PC-3 (cell line): ENCODE data around the gene WWC1. TPM values are rescaled to one million over a fixed set of nuclear protein-coding genes. Genes with fewer than 3 reads are reported as not detected.

Experiments
- ATAC-seq: fragments of 200-7000 bp; cut with Tn5 transposase; 2 replicates; pipeline ENCODE4 v1.9.1; 2020; ENCODE audit warnings: mild to moderate bottlenecking, moderate library complexity
- BruUV-seq: library from RNA; stranded (reverse); fragments of 400-500 nt; replicated peaks from 2 replicates; lab custom pipeline; 2021; lab: Mats Ljungman, UMichigan
- CTCF ChIA-PET: fragments of 300-600 bp; sonication (Branson Sonifier 250); formaldehyde crosslinking; loops from one replicate; lab custom pipeline; 2022; ENCODE audit warnings: antibody characterized with exemption; lab: Charles Lee
- POLR2A ChIA-PET: fragments of 300-600 bp; sonication (Branson Sonifier 250); formaldehyde crosslinking; loops from one replicate; lab custom pipeline; 2022; ENCODE audit warnings: antibody characterized with exemption; ENCODE audit not compliant: unreplicated experiment; lab: Charles Lee
- DNase-seq: peaks from one replicate; pipeline ENCODE4 v3.0.0-alpha.2; 2015
- H2AFZ ChIP-seq: fragments of 300-600 bp; sonication (generic); 2 replicates; pipeline ENCODE4 v1.6.0; 2016; ENCODE audit warnings: antibody characterized with exemption, low read length
- H3F3A ChIP-seq: fragments of 300-600 bp; sonication (generic); one replicate; pipeline ENCODE4 v1.6.0; 2017; ENCODE audit warnings: antibody characterized with exemption, low read length, control low read depth, mild to moderate bottlenecking; ENCODE audit not compliant: unreplicated experiment
- H3K27ac ChIP-seq: fragments of 300-600 bp; sonication (generic); 2 replicates; pipeline ENCODE4 v1.5.1; 2016; ENCODE audit warnings: mild to moderate bottlenecking, low read length
- H3K27me3 ChIP-seq: fragments of 300-600 bp; sonication (generic); 2 replicates; pipeline ENCODE4 v1.6.1; 2016; ENCODE audit warnings: low read length, mixed read lengths
- H3K36me3 ChIP-seq: fragments of 300-600 bp; sonication (generic); 2 replicates; pipeline ENCODE4 v1.6.1; 2016; ENCODE audit warnings: low read depth, mixed run types, low read length, mixed read lengths
- H3K4me1 ChIP-seq: fragments of 300-600 bp; sonication (generic); 2 replicates; pipeline ENCODE4 v1.5.1; 2016; ENCODE audit warnings: low read length; ENCODE audit not compliant: insufficient read depth
- H3K4me2 ChIP-seq: fragments of 300-600 bp; sonication (generic); 2 replicates; pipeline ENCODE4 v1.6.0; 2016; ENCODE audit warnings: low read length
- H3K4me3 ChIP-seq: fragments of 300-600 bp; sonication (generic); 2 replicates; pipeline ENCODE4 v1.5.1; 2016; ENCODE audit warnings: mild to moderate bottlenecking, low read length, mixed read lengths
- H3K79me2 ChIP-seq: fragments of 300-600 bp; sonication (generic); 2 replicates; pipeline ENCODE4 v1.6.1; 2017; ENCODE audit warnings: low read length, mixed read lengths
- H3K9ac ChIP-seq: fragments of 300-600 bp; sonication (generic); 2 replicates; pipeline ENCODE4 v1.6.0; 2016; ENCODE audit warnings: mild to moderate bottlenecking, low read length
- H3K9me2 ChIP-seq: fragments of 300-600 bp; sonication (generic); replicated peaks from 2 replicates; pipeline ENCODE4 v1.6.1; 2016; ENCODE audit warnings: mixed run types, low read length, mixed read lengths
- H3K9me3 ChIP-seq: fragments of 300-600 bp; sonication (generic); 2 replicates; pipeline ENCODE4 v1.6.1; 2016; ENCODE audit warnings: low read length, mixed read lengths
- H4K20me1 ChIP-seq: fragments of 300-600 bp; sonication (generic); 2 replicates; pipeline ENCODE4 v1.6.1; 2016; ENCODE audit warnings: low read length, mixed read lengths
- EZH2 ChIP-seq: fragments of 300-600 bp; sonication (generic); IDR thresholded peaks from one replicate; pipeline ENCODE4 v1.6.1; 2017; ENCODE audit warnings: antibody characterized with exemption, mild to moderate bottlenecking, low read length; ENCODE audit not compliant: unreplicated experiment
- EZH2phosphoT487 ChIP-seq: fragments of 300-600 bp; sonication (generic); IDR thresholded peaks from 2 replicates; pipeline ENCODE4 v1.6.1; 2018; ENCODE audit warnings: mild to moderate bottlenecking, antibody characterized with exemption, low read length, borderline replicate concordance
- intact Hi-C: fragments of 100-400 bp; cut with micrococcal nuclease; formaldehyde crosslinking; loops from 2 replicates; pipeline ENCODE4 v1.9.0; 2023
- total RNA-seq: library from RNA; depleted of rRNA; stranded (reverse); fragments of >200 nt; gene quantifications from 2 replicates; pipeline ENCODE4 v1.2.3, GENCODE V29; 2014
- TF ChIP-seq, protein P1 (sequence below): fragments of 300-600 bp; sonication (generic); conservative IDR thresholded peaks from 2 replicates; pipeline ENCODE4 v1.5.1; 2017; ENCODE audit warnings: antibody characterized with exemption, low read depth, mild to moderate bottlenecking, low read length

The WWC1 gene
- total RNA-seq, 1 experiment from 2014 or later, result 31.8 TPM

GRCh38 chr5:168287362-168287761 is 4.1 kb upstream of the WWC1 start:
- no peaks in the 10 kb centered on the region for H3K36me3 ChIP-seq
- H3F3A ChIP-seq, result no peaks in the 10 kb centered on the region
- no TSS peak for BruUV-seq
- peaks cover 12% of the 10 kb centered on the region for H3K79me2 ChIP-seq
- peaks cover 29% of the 10 kb centered on the region for H3K4me1 ChIP-seq
- no peaks in the 10 kb centered on the region for H3K9me2 ChIP-seq
- no peak overlapping the region for H3K27ac ChIP-seq
- no peak overlapping the region for H3K9ac ChIP-seq
- H3K4me3 ChIP-seq, result no peak overlapping the region
- intact Hi-C loops, result no loop called here
- DNase-seq (no peak), ATAC-seq (no peak)
- TF ChIP-seq, protein P1, sequence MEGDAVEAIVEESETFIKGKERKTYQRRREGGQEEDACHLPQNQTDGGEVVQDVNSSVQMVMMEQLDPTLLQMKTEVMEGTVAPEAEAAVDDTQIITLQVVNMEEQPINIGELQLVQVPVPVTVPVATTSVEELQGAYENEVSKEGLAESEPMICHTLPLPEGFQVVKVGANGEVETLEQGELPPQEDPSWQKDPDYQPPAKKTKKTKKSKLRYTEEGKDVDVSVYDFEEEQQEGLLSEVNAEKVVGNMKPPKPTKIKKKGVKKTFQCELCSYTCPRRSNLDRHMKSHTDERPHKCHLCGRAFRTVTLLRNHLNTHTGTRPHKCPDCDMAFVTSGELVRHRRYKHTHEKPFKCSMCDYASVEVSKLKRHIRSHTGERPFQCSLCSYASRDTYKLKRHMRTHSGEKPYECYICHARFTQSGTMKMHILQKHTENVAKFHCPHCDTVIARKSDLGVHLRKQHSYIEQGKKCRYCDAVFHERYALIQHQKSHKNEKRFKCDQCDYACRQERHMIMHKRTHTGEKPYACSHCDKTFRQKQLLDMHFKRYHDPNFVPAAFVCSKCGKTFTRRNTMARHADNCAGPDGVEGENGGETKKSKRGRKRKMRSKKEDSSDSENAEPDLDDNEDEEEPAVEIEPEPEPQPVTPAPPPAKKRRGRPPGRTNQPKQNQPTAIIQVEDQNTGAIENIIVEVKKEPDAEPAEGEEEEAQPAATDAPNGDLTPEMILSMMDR, result no peak
- H4K20me1 ChIP-seq, result peaks cover under 1% of the 10 kb centered on the region; the same call in 1 of the 2 replicates
- POLR2A ChIA-PET, result interaction anchor here (0.6 kb wide), 1 partner anchor 42 kb away, joined by 3 read pairs; no protein-coding TSS in a partner anchor
- no peaks in the 10 kb centered on the region for H3K27me3 ChIP-seq
- CTCF ChIA-PET, result no interaction called here
- H3K9me3 ChIP-seq, result no peaks in the 10 kb centered on the region
- H2AFZ ChIP-seq, result no peak overlapping the region
- H3K4me2 ChIP-seq, result no peak overlapping the region

DNA sequence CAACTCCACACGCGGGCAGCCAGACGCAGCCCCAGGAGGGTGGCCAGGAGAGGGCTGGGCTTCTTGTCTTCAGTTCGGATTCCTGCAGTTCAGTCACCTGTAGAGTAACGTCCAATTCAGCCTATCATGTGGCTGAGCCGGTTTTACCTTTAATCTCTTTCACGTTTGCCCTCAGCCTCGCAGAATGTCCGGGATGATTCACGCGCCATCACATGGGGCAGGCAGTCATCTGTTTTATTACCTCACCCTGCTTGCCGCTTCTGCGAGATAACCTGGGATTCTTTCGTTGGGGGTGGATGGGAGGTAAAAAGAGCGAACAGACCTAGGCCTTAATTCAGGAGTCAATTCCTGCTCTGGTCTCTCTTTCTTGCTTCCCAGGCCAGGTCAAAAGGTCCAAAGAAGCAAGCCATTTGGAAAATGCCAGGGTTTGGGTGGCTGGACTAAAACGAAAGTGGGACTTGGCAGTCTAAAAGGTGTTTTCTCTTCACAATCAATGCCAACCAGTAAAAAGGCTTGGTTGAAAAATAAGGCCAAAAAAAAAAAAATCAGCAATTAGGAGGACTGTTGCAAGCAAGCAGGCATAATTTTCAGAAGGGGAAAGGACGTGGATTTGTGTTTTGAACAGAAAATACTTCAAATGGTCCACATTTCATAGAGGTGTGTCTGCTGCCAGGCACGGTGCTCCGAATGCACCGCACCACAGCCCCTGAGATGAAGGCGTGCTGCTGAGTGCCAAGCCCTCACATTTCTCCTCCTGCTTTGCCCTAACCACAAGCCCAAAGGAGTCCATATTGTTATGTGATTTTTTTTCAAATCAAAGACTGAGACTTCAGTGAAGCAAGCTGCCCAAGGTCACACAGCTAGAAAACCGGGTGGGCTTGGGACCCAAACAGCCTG is 2.8 kb upstream of the WWC1 start:
- peak; percentile 91 for DNase-seq
- Histone ChIP-seq H3K9me3 (no peaks in the 10 kb centered on the region), H3K9ac (peak overlapping the region; percentile 42), H4K20me1 (peaks cover 13% of the 10 kb centered on the region), H2AFZ (peak overlapping the region; percentile 59), H3K4me3 (peak overlapping the region; percentile 63), H3K27ac (peak overlapping the region; percentile 76), H3K4me2 (peak overlapping the region; percentile 83), H3K4me1 (peaks cover 36% of the 10 kb centered on the region), H3K36me3 (no peaks in the 10 kb centered on the region), H3K79me2 (peaks cover 24% of the 10 kb centered on the region), H3K9me2 (no peaks in the 10 kb centered on the region), H3F3A (no peaks in the 10 kb centered on the region), H3K27me3 (no peaks in the 10 kb centered on the region)
- ATAC-seq, result peak; percentile 52
- TF ChIP-seq EZH2, result no peak
- no peak for TF ChIP-seq EZH2phosphoT487
- TF ChIP-seq, protein P1, result no peak
- BruUV-seq, result TSS peak; percentile 75
- intact Hi-C loops, result no loop called here
- POLR2A ChIA-PET, result no interaction called here
- CTCF ChIA-PET, result no interaction called here

DNA sequence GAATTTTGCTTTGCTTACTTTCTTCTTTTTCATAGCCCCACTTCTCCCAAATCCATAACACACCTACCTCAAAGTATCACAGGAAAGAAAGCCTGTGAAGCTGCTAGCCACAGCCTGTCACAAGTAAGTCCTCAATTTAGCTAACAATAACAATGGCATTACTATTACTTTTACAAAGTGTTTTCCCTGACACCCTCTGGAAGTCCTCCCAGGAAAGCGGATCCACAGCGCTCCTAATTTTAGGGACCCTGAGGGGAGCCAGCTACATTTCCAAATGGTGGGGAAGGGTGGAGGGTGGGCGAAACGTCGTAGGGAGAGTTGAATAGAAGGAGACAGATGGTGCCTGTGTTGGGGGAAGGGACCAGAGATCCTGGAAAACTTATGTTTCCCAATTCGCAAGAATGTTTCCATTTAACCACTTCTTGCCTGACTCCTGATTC is 523 bp upstream of the WWC1 start:
- DNase-seq (no peak), ATAC-seq (no peak)
- no peaks in the 10 kb centered on the region for H3F3A ChIP-seq
- TSS peak; percentile 99 for BruUV-seq
- peak overlapping the region; percentile 77 for H2AFZ ChIP-seq
- no peaks in the 10 kb centered on the region for H3K36me3 ChIP-seq
- H4K20me1 ChIP-seq, result peaks cover 24% of the 10 kb centered on the region
- ChIA-PET POLR2A (interaction anchor here (1.4 kb wide), 1 partner anchor 34 kb away, joined by 8 read pairs; no protein-coding TSS in a partner anchor), CTCF (no interaction called here)
- H3K79me2 ChIP-seq, result peaks cover 47% of the 10 kb centered on the region
- H3K27ac ChIP-seq, result 0 out of 2 replicates have a peak overlapping the region, but pooled peaks have one; percentile 8
- TF ChIP-seq, protein P1, result no peak
- TF ChIP-seq EZH2phosphoT487, result no peak
- TF ChIP-seq EZH2, result no peak
- peak overlapping the region; percentile 28; the same call in 1 of the 2 replicates for H3K9ac ChIP-seq
- no peaks in the 10 kb centered on the region for H3K9me3 ChIP-seq
- H3K4me3 ChIP-seq, result peak overlapping the region; percentile 78
- intact Hi-C loops, result loop anchor here (5.0 kb wide), 2 partner anchors 56 to 121 kb away; no protein-coding TSS in a partner anchor
- H3K4me1 ChIP-seq, result peaks cover 57% of the 10 kb centered on the region
- peak overlapping the region; percentile 86 for H3K4me2 ChIP-seq
- H3K27me3 ChIP-seq, result no peaks in the 10 kb centered on the region
- no peaks in the 10 kb centered on the region for H3K9me2 ChIP-seq
